Mesothelial cell of epicardium (in vitro differentiated cells): Measurements from ENCODE around the gene CEP128. TPM values are rescaled to one million over a fixed set of nuclear protein-coding genes. Genes with fewer than 3 reads are reported as not detected.

Source experiments
- DNase-seq, 2 experiments: peaks; one replicate each; pipeline ENCODE4 v3.0.0; 2021; ENCODE audit warnings: low spot score in 2 of 2; ENCODE audit not compliant: unreplicated experiment in 2 of 2
- H3K27ac Mint-ChIP-seq: 2 replicates; pipeline ENCODE4 v1.8.0; 2021; ENCODE audit warnings: mixed read lengths
- H3K27me3 Mint-ChIP-seq: 2 replicates; pipeline ENCODE4 v1.8.0; 2021; ENCODE audit warnings: low read depth, mixed read lengths
- H3K36me3 Mint-ChIP-seq: 2 replicates; pipeline ENCODE4 v1.8.0; 2021; ENCODE audit warnings: mixed read lengths
- H3K4me1 Mint-ChIP-seq: 2 replicates; pipeline ENCODE4 v1.8.0; 2021; ENCODE audit warnings: mixed read lengths
- H3K4me3 Mint-ChIP-seq: 2 replicates; pipeline ENCODE4 v1.8.0; 2021; ENCODE audit warnings: mild to moderate bottlenecking, moderate library complexity, mixed read lengths
- H3K9me3 Mint-ChIP-seq: 2 replicates; pipeline ENCODE4 v1.8.0; 2021; ENCODE audit warnings: mixed read lengths
- total RNA-seq: library from RNA; stranded (reverse); gene quantifications from 3 replicates; pipeline ENCODE4 v1.2.1, GENCODE V29; 2021
- TF ChIP-seq, protein P1 (sequence below): fragments of 200-600 bp; sonication (generic); IDR thresholded peaks from one replicate; pipeline ENCODE4 v1.5.0; 2021; ENCODE audit warnings: antibody characterized with exemption; ENCODE audit not compliant: unreplicated experiment

Gene CEP128
- total RNA-seq, 1 donor from 2014 or later, result 14.8 TPM

DNA sequence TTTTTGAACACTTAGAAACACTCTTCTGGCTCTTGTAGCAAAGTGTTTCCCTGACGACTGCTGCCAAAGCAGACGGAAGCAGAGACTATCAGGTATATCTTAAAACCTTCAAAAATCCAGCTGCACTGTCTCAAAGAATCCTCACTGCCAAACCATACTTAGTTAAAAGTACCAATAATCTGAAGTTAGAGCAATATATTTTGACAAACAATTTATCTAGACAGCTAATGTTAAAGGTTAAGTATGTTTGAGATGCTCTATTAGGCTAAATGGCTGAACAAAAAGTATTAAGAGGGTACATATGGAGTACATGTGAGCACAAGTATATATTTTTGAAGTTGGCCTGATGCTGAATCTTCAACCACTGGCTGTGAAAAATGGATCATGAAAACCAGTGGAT is 398.3 kb downstream of the CEP128 start:
- DNase-seq, result no peak
- peaks cover 5% of the 10 kb centered on the region for H3K36me3 Mint-ChIP-seq
- H3K4me3 Mint-ChIP-seq, result no peak overlapping the region
- no peaks in the 10 kb centered on the region for H3K27me3 Mint-ChIP-seq
- no peak overlapping the region for H3K27ac Mint-ChIP-seq
- H3K4me1 Mint-ChIP-seq, result no peaks in the 10 kb centered on the region
- TF ChIP-seq, protein P1, sequence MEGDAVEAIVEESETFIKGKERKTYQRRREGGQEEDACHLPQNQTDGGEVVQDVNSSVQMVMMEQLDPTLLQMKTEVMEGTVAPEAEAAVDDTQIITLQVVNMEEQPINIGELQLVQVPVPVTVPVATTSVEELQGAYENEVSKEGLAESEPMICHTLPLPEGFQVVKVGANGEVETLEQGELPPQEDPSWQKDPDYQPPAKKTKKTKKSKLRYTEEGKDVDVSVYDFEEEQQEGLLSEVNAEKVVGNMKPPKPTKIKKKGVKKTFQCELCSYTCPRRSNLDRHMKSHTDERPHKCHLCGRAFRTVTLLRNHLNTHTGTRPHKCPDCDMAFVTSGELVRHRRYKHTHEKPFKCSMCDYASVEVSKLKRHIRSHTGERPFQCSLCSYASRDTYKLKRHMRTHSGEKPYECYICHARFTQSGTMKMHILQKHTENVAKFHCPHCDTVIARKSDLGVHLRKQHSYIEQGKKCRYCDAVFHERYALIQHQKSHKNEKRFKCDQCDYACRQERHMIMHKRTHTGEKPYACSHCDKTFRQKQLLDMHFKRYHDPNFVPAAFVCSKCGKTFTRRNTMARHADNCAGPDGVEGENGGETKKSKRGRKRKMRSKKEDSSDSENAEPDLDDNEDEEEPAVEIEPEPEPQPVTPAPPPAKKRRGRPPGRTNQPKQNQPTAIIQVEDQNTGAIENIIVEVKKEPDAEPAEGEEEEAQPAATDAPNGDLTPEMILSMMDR, result no peak
- peaks cover 26% of the 10 kb centered on the region for H3K9me3 Mint-ChIP-seq

GRCh38 chr14:80538633-80539375 is 402.7 kb downstream of the CEP128 start:
- no peak overlapping the region for H3K4me3 Mint-ChIP-seq
- H3K4me1 Mint-ChIP-seq, result peaks cover 1% of the 10 kb centered on the region
- DNase-seq, result no peak
- H3K27me3 Mint-ChIP-seq, result no peaks in the 10 kb centered on the region
- H3K36me3 Mint-ChIP-seq, result peaks cover 5% of the 10 kb centered on the region
- H3K9me3 Mint-ChIP-seq, result peaks cover 26% of the 10 kb centered on the region
- TF ChIP-seq, protein P1, result no peak
- no peak overlapping the region for H3K27ac Mint-ChIP-seq

DNA sequence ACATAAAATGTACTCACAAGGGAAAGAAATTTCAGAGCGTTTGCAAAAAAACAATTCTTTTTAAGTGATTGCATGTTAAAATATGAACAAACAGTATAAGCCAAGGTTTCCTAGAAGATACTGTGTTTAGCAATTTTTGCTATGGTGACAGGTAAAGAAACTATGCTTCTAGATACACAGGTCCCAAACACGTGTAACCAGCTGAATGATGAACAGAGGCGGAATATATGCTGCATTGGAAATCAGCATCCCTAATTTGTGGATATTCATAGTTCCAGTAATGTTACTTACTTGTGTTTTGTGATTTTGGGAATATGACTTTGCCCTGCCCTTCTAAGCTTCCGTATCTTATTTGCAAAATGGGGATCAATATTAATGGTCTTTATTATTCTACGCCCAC is 403.9 kb downstream of the CEP128 start:
- no peak for DNase-seq
- Mint-ChIP-seq H3K4me1 (peaks cover 1% of the 10 kb centered on the region), H3K27me3 (no peaks in the 10 kb centered on the region), H3K4me3 (no peak overlapping the region), H3K36me3 (peaks cover 5% of the 10 kb centered on the region), H3K9me3 (peaks cover 26% of the 10 kb centered on the region), H3K27ac (no peak overlapping the region)
- TF ChIP-seq, protein P1, result no peak

DNA sequence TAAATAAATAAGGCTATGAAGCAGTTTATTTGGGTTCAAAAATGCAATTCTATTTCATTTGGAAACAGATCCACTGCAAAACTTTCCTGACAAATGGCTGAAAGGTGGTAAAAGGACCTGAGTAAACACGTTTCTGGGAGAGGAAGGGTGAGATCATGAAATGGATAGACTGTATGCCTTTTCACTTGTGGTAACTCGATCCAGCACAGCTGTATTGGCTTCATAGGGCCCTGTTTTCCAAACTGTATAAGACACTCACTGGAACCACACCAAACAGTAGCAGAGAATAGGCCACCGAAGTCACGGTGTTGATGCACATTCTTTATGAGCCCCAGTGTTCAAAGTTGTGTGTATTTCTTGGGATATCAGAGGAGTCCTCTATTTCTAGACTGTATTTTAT is 405.1 kb downstream of the CEP128 start:
- Mint-ChIP-seq H3K27me3 (no peaks in the 10 kb centered on the region), H3K27ac (no peak overlapping the region), H3K36me3 (peaks cover 4% of the 10 kb centered on the region), H3K9me3 (peaks cover 23% of the 10 kb centered on the region), H3K4me1 (peaks cover 1% of the 10 kb centered on the region), H3K4me3 (no peak overlapping the region)
- TF ChIP-seq, protein P1, result no peak
- DNase-seq, result no peak

DNA sequence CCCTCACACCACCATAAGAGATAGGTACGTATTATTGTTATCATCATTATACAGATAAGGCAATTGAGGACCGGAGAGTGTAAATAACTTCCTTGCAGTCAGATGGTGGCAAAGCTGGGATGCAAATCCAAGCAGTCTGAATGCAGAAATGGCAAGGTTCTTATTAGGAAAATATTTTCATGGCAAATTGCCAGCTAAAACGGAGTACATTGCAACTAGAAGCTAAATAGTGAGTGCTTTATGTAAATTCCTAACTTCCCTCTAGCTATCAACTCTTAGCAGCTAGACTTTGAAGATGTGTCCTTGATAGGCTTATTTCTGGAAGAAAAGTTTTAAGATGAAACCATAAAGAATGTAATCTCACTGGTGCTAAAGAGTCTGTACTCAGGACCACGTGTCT is 406.4 kb downstream of the CEP128 start:
- Mint-ChIP-seq H3K9me3 (peaks cover 14% of the 10 kb centered on the region), H3K36me3 (peaks cover 4% of the 10 kb centered on the region), H3K4me1 (peaks cover 2% of the 10 kb centered on the region), H3K27me3 (no peaks in the 10 kb centered on the region), H3K4me3 (no peak overlapping the region), H3K27ac (no peak overlapping the region)
- DNase-seq, result no peak
- TF ChIP-seq, protein P1, result no peak
